GM23248 (cell line): ENCODE data around the gene MAPK10. TPM values are rescaled to one million over a fixed set of nuclear protein-coding genes. Genes with fewer than 3 reads are reported as not detected.

Experiments used
- DNase-seq: peaks from one replicate; pipeline ENCODE4 v3.0.0-alpha.2; 2015
- H2AFZ ChIP-seq: fragments of 200-600 bp; sonication (generic); 2 replicates; pipeline ENCODE4 v1.6.1; 2016; ENCODE audit warnings: antibody characterized with exemption
- H3F3A ChIP-seq: fragments of 200-600 bp; sonication (generic); 2 replicates; pipeline ENCODE4 v1.6.1; 2016; ENCODE audit warnings: mild to moderate bottlenecking, antibody characterized with exemption, mixed run types; ENCODE audit not compliant: insufficient read depth
- H3K27ac ChIP-seq: fragments of 200-600 bp; sonication (generic); 2 replicates; pipeline ENCODE4 v1.5.1; 2016; ENCODE audit warnings: mild to moderate bottlenecking
- H3K27me3 ChIP-seq: fragments of 200-600 bp; sonication (generic); replicated peaks from 2 replicates; pipeline ENCODE4 v1.6.1; 2016; ENCODE audit warnings: mild to moderate bottlenecking; ENCODE audit not compliant: insufficient read depth
- H3K36me3 ChIP-seq: fragments of 200-600 bp; sonication (generic); 2 replicates; pipeline ENCODE4 v1.6.1; 2016; ENCODE audit warnings: low read depth, mild to moderate bottlenecking
- H3K4me1 ChIP-seq: fragments of 200-600 bp; sonication (generic); 2 replicates; pipeline ENCODE4 v1.6.1; 2016; ENCODE audit warnings: mild to moderate bottlenecking; ENCODE audit not compliant: insufficient read depth
- H3K4me2 ChIP-seq: fragments of 200-600 bp; sonication (generic); one replicate; pipeline ENCODE4 v1.6.1; 2016; ENCODE audit warnings: mild to moderate bottlenecking; ENCODE audit not compliant: unreplicated experiment
- H3K4me3 ChIP-seq: fragments of 200-600 bp; sonication (generic); 2 replicates; pipeline ENCODE4 v1.5.1; 2016; ENCODE audit warnings: mild to moderate bottlenecking
- H3K79me2 ChIP-seq: fragments of 200-600 bp; sonication (generic); 2 replicates; pipeline ENCODE4 v1.6.1; 2016; ENCODE audit warnings: mild to moderate bottlenecking; ENCODE audit not compliant: insufficient read depth
- H3K9ac ChIP-seq: fragments of 200-600 bp; sonication (generic); 2 replicates; pipeline ENCODE4 v1.6.1; 2016; ENCODE audit warnings: mild to moderate bottlenecking
- H3K9me2 ChIP-seq: fragments of 200-600 bp; sonication (generic); 2 replicates; pipeline ENCODE4 v1.6.1; 2016; ENCODE audit warnings: mixed run types, mild to moderate bottlenecking, moderate library complexity; ENCODE audit not compliant: insufficient read depth
- H3K9me3 ChIP-seq: fragments of 200-600 bp; sonication (generic); one replicate; pipeline ENCODE4 v1.6.1; 2017; ENCODE audit warnings: low read depth
- H4K20me1 ChIP-seq: fragments of 200-600 bp; sonication (generic); 2 replicates; pipeline ENCODE4 v1.6.0; 2016; ENCODE audit not compliant: insufficient read depth
- EZH2 ChIP-seq: fragments of 200-600 bp; sonication (generic); IDR thresholded peaks from 2 replicates; pipeline ENCODE4 v1.6.1; 2018; ENCODE audit warnings: antibody characterized with exemption, mild to moderate bottlenecking; ENCODE audit not compliant: insufficient read depth, poor library complexity, severe bottlenecking
- EZH2phosphoT487 ChIP-seq: fragments of 200-600 bp; sonication (generic); IDR thresholded peaks from 2 replicates; pipeline ENCODE4 v1.6.1; 2018; ENCODE audit warnings: antibody characterized with exemption, moderate library complexity, mild to moderate bottlenecking, low read depth; ENCODE audit not compliant: insufficient read depth
- WGBS, 2 experiments: methylation state at CpG; one replicate each; pipeline ENCODE4 v1.1.6; 2015 to 2017; ENCODE audit warnings: low lambda C conversion rate in 2 of 2, low coverage in 1 of 2; ENCODE audit errors: missing lambda C conversion rate in 2 of 2; 5-methylcytosine and 5-hydroxymethylcytosine counted together
- in situ Hi-C: fragments of 300-500 bp; cut with MboI; formaldehyde crosslinking; loops from 2 replicates; pipeline ENCODE4 v1.15.0; 2020
- polyA plus RNA-seq: library from polyadenylated mRNA; unstranded; fragments of >200 nt; fragmentation: Nextera tagmentation; extraction: Ambion mirVana; gene quantifications from 2 replicates; pipeline ENCODE4 v1.2.1, GENCODE V29; 2016
- total RNA-seq: library from RNA; depleted of rRNA; stranded (reverse); fragments of >200 nt; shearing (Covaris generic); gene quantifications from 2 replicates; pipeline ENCODE4 v1.2.3, GENCODE V29; 2014

MAPK10 gene
- total and polyA plus RNA-seq, 2 experiments from 2014 or later = 0.73 to 1.3 TPM

GRCh38 chr4:86280246-86280645, 79.6 kb downstream of the MAPK10 start:
- H2AFZ ChIP-seq = no peak overlapping the region
- H3K4me1 ChIP-seq = no peaks in the 10 kb centered on the region
- H3K27me3 ChIP-seq = no peaks in the 10 kb centered on the region
- in situ Hi-C loops = no loop called here
- no peaks in the 10 kb centered on the region for H3K79me2 ChIP-seq
- WGBS, 2 experiments = 89 to 96% methylated on average over 2 of the region's 2 CpGs
- no peaks in the 10 kb centered on the region for H3K9me2 ChIP-seq
- H3K4me3 ChIP-seq = no peak overlapping the region
- no peak overlapping the region for H3K27ac ChIP-seq
- no peaks in the 10 kb centered on the region for H3K36me3 ChIP-seq
- no peaks in the 10 kb centered on the region for H3K9me3 ChIP-seq
- no peak for DNase-seq
- TF ChIP-seq EZH2phosphoT487 (no peak), EZH2 (no peak)
- no peak overlapping the region for H3K4me2 ChIP-seq
- H3K9ac ChIP-seq = no peak overlapping the region
- H4K20me1 ChIP-seq = no peaks in the 10 kb centered on the region
- no peaks in the 10 kb centered on the region for H3F3A ChIP-seq

DNA sequence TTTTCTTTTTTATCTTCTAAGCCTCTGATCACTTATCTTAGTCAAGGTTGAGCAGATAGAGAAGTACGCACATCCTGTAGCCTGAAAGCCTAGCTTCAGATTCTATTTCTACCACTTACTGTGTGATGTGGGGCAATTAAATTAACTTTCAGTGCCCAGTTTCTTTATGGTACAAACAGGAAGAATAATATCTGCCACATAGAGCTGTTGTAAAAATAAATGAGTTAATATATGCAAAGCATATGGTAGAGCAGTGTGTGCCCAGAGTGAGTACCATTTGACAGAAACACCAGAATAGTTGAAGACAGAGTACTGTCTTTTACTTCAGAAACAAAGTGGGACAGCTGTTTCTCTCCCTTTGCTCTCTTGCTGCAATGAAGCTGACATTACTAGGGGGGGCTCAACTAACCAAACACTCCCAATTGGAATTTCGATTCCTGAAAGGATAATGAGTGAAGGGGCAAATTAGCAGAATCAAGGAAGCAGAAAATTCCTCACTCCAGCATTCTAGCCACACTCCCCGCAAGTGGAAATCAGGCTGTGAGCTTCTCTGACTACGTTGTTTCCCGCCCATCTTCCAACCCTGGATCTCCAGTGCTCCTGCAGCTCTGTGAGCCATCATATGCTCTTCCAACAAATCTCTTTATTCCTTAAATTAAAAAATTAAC, 80.4 kb downstream of the MAPK10 start:
- Histone ChIP-seq H3K4me2 (no peak overlapping the region), H2AFZ (no peak overlapping the region), H3K79me2 (no peaks in the 10 kb centered on the region), H3K9me3 (no peaks in the 10 kb centered on the region), H3K4me3 (no peak overlapping the region), H3K36me3 (no peaks in the 10 kb centered on the region), H3F3A (no peaks in the 10 kb centered on the region), H3K27me3 (no peaks in the 10 kb centered on the region), H3K9ac (no peak overlapping the region), H4K20me1 (no peaks in the 10 kb centered on the region), H3K4me1 (0 out of 2 replicates have a peak, but pooled peaks cover 3% of the 10 kb centered on the region), H3K9me2 (no peaks in the 10 kb centered on the region), H3K27ac (no peak overlapping the region)
- TF ChIP-seq EZH2phosphoT487 = no peak
- no peak for TF ChIP-seq EZH2
- 82% methylated on average over 5 of the region's 5 CpGs for WGBS, 2 experiments
- no peak for DNase-seq
- in situ Hi-C loops = no loop called here

- Histone ChIP-seq H3K36me3 (no peaks in the 10 kb centered on the region; the same call in 1 of the 2 replicates), H3K27ac (no peak overlapping the region), H3K4me3 (no peak overlapping the region), H3K4me1 (0 out of 2 replicates have a peak, but pooled peaks cover 3% of the 10 kb centered on the region), H3K4me2 (no peak overlapping the region), H3K9me3 (no peaks in the 10 kb centered on the region), H4K20me1 (no peaks in the 10 kb centered on the region), H3K79me2 (no peaks in the 10 kb centered on the region), H3K9ac (no peak overlapping the region), H3K9me2 (no peaks in the 10 kb centered on the region), H2AFZ (no peak overlapping the region), H3K27me3 (no peaks in the 10 kb centered on the region), H3F3A (no peaks in the 10 kb centered on the region)
- WGBS, 2 experiments = 34% methylated on average over 2 of the region's 2 CpGs
- DNase-seq = no peak
- TF ChIP-seq EZH2 = no peak
- no peak for TF ChIP-seq EZH2phosphoT487
- in situ Hi-C loops = no loop called here
These were observed 81.7 kb downstream of the MAPK10 start for GRCh38 chr4:86278126-86278525.

- Histone ChIP-seq H3K9me3 (no peaks in the 10 kb centered on the region), H3K9ac (no peak overlapping the region), H3F3A (no peaks in the 10 kb centered on the region), H2AFZ (no peak overlapping the region), H3K4me2 (no peak overlapping the region), H3K9me2 (no peaks in the 10 kb centered on the region), H3K4me1 (0 out of 2 replicates have a peak, but pooled peaks cover 3% of the 10 kb centered on the region), H4K20me1 (no peaks in the 10 kb centered on the region), H3K79me2 (no peaks in the 10 kb centered on the region), H3K27me3 (no peaks in the 10 kb centered on the region), H3K27ac (no peak overlapping the region), H3K4me3 (no peak overlapping the region), H3K36me3 (no peaks in the 10 kb centered on the region; the same call in 1 of the 2 replicates)
- TF ChIP-seq EZH2 (no peak), EZH2phosphoT487 (no peak)
- DNase-seq = no peak
- in situ Hi-C loops = no loop called here
These were observed 85.2 kb downstream of the MAPK10 start for GRCh38 chr4:86274642-86275041.

- DNase-seq = no peak
- 43 to 62% methylated on average over 1 of the region's 1 CpG for WGBS, 2 experiments
- TF ChIP-seq EZH2 (no peak), EZH2phosphoT487 (no peak)
- H4K20me1 ChIP-seq = no peaks in the 10 kb centered on the region
- H3K9ac ChIP-seq = no peak overlapping the region
- H3K9me3 ChIP-seq = no peaks in the 10 kb centered on the region
- no peaks in the 10 kb centered on the region for H3K9me2 ChIP-seq
- no peak overlapping the region for H3K4me3 ChIP-seq
- no peaks in the 10 kb centered on the region; the same call in 1 of the 2 replicates for H3K36me3 ChIP-seq
- no peak overlapping the region for H3K4me2 ChIP-seq
- in situ Hi-C loops = no loop called here
- no peaks in the 10 kb centered on the region for H3F3A ChIP-seq
- no peak overlapping the region for H3K27ac ChIP-seq
- H3K27me3 ChIP-seq = no peaks in the 10 kb centered on the region
- H3K79me2 ChIP-seq = no peaks in the 10 kb centered on the region
- H3K4me1 ChIP-seq = 0 out of 2 replicates have a peak, but pooled peaks cover 3% of the 10 kb centered on the region
- no peak overlapping the region for H2AFZ ChIP-seq
These were observed 87.2 kb downstream of the MAPK10 start for GRCh38 chr4:86272669-86273068.
